GM21526 (cell line): ENCODE data around the gene WDR36.

Source experiments
- ATAC-seq: cut with Tn5 transposase; IDR thresholded peaks from one replicate; pipeline ENCODE4 v1.9.1; 2021; ENCODE audit warnings: moderate library complexity; ENCODE audit not compliant: unreplicated experiment, low FRiP score

The WDR36 gene

GRCh38 chr5:111173476-111173875, 81.3 kb downstream of the WDR36 start:
- no peak for ATAC-seq
